Measurements from ENCODE around the gene IRF8. TPM values are rescaled to one million over a fixed set of nuclear protein-coding genes. Genes with fewer than 3 reads are reported as not detected.

Gene IRF8
- polyA plus RNA-seq, 1 of the 3 experiments (the other 2 are of a cell fraction), result not detected

DNA sequence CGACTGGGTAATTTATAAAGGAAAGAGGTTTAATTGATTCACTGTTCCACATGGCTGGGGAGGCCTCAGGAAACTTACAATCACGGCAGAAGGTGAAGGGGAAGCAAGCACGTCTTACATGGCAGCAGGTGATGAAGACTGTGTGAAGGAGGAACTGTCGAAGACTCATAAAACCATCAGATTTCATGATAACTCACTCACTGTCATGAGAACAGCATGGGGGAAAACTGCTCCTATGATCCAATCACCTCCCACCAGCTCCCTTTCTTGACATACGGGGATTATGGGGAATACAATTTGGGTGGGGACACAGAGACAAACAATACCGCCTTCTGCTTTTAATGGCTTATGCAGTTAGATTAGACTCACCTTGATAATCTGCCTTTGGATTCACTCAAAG is 19.4 kb upstream of the IRF8 start:
- no peak for TF ChIP-seq FOSL2 (IDR thresholded peaks at IDR 0.05; ENCODE audit: borderline replicate concordance, low read depth)
- no peak for TF ChIP-seq FOXJ3 (CRISPR knock-in tag; IDR thresholded peaks at IDR 0.05)
- no peak for TF ChIP-seq EP300 (IDR thresholded peaks at IDR 0.05; ENCODE audit: borderline replicate concordance in 1 of 2, low read depth in 1 of 2, low read length in 1 of 2)
- TF ChIP-seq RAD21 (IDR thresholded peaks at IDR 0.05; ENCODE audit: low read length), result no peak
- no peak for TF ChIP-seq TCF12 (IDR thresholded peaks at IDR 0.05)
- no peak for TF ChIP-seq GABPA (IDR thresholded peaks at IDR 0.05; ENCODE audit: low read depth)
- TF ChIP-seq SIN3A (IDR thresholded peaks at IDR 0.05; ENCODE audit: borderline replicate concordance, low read depth, low read length), result no peak
- no peak for TF ChIP-seq FOXM1 (IDR thresholded peaks at IDR 0.05; ENCODE audit: low read depth)
- no peak for TF ChIP-seq GATA2 (CRISPR knock-in tag; IDR thresholded peaks at IDR 0.05)
- no peak for TF ChIP-seq ELF1 (IDR thresholded peaks at IDR 0.05)
- no peak for TF ChIP-seq RXRA (IDR thresholded peaks at IDR 0.05; ENCODE audit: borderline replicate concordance, low read depth)
- TF ChIP-seq, protein P1, sequence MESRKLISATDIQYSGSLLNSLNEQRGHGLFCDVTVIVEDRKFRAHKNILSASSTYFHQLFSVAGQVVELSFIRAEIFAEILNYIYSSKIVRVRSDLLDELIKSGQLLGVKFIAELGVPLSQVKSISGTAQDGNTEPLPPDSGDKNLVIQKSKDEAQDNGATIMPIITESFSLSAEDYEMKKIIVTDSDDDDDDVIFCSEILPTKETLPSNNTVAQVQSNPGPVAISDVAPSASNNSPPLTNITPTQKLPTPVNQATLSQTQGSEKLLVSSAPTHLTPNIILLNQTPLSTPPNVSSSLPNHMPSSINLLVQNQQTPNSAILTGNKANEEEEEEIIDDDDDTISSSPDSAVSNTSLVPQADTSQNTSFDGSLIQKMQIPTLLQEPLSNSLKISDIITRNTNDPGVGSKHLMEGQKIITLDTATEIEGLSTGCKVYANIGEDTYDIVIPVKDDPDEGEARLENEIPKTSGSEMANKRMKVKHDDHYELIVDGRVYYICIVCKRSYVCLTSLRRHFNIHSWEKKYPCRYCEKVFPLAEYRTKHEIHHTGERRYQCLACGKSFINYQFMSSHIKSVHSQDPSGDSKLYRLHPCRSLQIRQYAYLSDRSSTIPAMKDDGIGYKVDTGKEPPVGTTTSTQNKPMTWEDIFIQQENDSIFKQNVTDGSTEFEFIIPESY (IDR thresholded peaks at IDR 0.05; ENCODE audit: borderline replicate concordance, low read depth), result no peak
- no peak for TF ChIP-seq EZH2phosphoT487 (IDR thresholded peaks at IDR 0.05; ENCODE audit: borderline replicate concordance, low read depth)
- no peak for TF ChIP-seq POLR2AphosphoS5 (IDR thresholded peaks at IDR 0.05; ENCODE audit: low read depth, low read length)
- TF ChIP-seq, protein P2, sequence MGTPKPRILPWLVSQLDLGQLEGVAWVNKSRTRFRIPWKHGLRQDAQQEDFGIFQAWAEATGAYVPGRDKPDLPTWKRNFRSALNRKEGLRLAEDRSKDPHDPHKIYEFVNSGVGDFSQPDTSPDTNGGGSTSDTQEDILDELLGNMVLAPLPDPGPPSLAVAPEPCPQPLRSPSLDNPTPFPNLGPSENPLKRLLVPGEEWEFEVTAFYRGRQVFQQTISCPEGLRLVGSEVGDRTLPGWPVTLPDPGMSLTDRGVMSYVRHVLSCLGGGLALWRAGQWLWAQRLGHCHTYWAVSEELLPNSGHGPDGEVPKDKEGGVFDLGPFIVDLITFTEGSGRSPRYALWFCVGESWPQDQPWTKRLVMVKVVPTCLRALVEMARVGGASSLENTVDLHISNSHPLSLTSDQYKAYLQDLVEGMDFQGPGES (IDR thresholded peaks at IDR 0.05; ENCODE audit: low read depth, low read length), result no peak
- no peak for TF ChIP-seq TEAD4 (IDR thresholded peaks at IDR 0.05; ENCODE audit: borderline replicate concordance, insufficient read depth)
- TF ChIP-seq YY1 (IDR thresholded peaks at IDR 0.05; ENCODE audit: low read depth), result no peak
- no peak for TF ChIP-seq SMC3 (IDR thresholded peaks at IDR 0.05; ENCODE audit: low read depth, low read length)
- TF ChIP-seq CHD2 (IDR thresholded peaks at IDR 0.05; ENCODE audit: low read length, partially characterized antibody), result no peak
- TF ChIP-seq RFX5 (IDR thresholded peaks at IDR 0.05; ENCODE audit: low read length), result no peak
- WGBS (ENCODE audit: low lambda C conversion rate), result 14% methylated on average over 6 of the region's 6 CpGs
- H3K79me2 ChIP-seq (ENCODE audit: insufficient read depth), result no peaks in the 10 kb centered on the region

More for the DNA sequence above, 19.4 kb upstream of the IRF8 start:
- Histone ChIP-seq H3K36me3 (replicated peaks in 1 of 2; ENCODE audit: control insufficient read depth in 1 of 2, insufficient read depth in 2 of 2, low read length in 1 of 2) (no peaks in the 10 kb centered on the region), H2AFZ (ENCODE audit: low read depth) (no peak overlapping the region), H3K9me3 (no peaks in the 10 kb centered on the region), H3K9ac (no peak overlapping the region), H3K4me2 (no peak overlapping the region), H3K4me3 (ENCODE audit: low read depth in 2 of 2, low read length in 1 of 2) (no peak overlapping the region), H3K4me1 (ENCODE audit: control insufficient read depth in 1 of 2, insufficient read depth in 2 of 2, low read depth in 1 of 2, low read length in 1 of 2) (no peaks in the 10 kb centered on the region), H3K27me3 (ENCODE audit: insufficient read depth) (peaks cover 38% of the 10 kb centered on the region), H3F3A (replicated peaks; ENCODE audit: insufficient read depth) (no peaks in the 10 kb centered on the region), H3K27ac (ENCODE audit: low read depth in 2 of 2, low read length in 1 of 2) (no peak overlapping the region), H4K20me1 (ENCODE audit: insufficient read depth) (no peaks in the 10 kb centered on the region), H3K9me2 (no peaks in the 10 kb centered on the region)
- ChIA-PET POLR2A (no interaction called here), CTCF (interaction anchor here (1.6 kb wide), 1 partner anchor 58 kb away, joined by 4 read pairs; no protein-coding TSS in a partner anchor)
- DNase-seq, result no peak

Measured in SK-N-SH (cell line).